ENCODE results near the gene ABCG1.

Gene ABCG1

DNA sequence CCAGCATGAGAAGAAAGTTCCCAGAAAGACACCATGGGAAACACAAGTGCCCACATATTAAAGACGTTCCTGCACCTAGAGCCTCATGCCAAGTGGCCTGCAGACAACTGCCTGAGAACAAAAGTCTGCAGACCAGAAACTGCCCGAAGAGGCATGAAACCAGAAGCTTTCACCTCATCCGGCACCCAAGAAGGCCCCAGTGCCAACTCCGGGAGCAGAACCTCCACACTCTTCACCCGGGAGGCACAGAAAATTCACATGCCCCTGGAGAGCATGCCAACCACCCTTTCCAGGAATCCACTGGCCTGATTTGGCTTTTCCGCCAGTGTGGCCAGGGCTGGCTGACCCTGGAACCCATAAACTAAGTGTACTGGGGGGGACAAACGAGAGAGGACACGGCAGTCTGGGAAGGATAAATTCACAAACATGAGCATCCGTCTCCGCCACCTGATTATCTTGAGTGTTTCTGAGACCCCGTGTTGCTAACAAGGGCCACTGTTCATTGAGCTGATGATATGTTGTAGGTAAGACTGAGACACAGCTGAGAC, 125.1 kb downstream of the ABCG1 start:
- Histone ChIP-seq H3K27me3 (ENCODE audit: control insufficient read depth in 1 of 2, insufficient read depth in 2 of 2, low read length in 2 of 2) (peaks cover 0 to 9% of the 10 kb centered on the region in 2 donors), H3K9me3 (ENCODE audit: control insufficient read depth in 2 of 2, low read length in 2 of 2) (no peaks in the 10 kb centered on the region), H3K9ac (ENCODE audit: low read length in 2 of 2) (no peak overlapping the region), H3K4me1 (ENCODE audit: control insufficient read depth, insufficient read depth, low read length) (no peaks in the 10 kb centered on the region), H3K4me3 (ENCODE audit: low read length in 2 of 2) (no peak overlapping the region), H3K27ac (ENCODE audit: low read length) (no peak overlapping the region), H3K36me3 (ENCODE audit: control insufficient read depth in 2 of 2, insufficient read depth in 2 of 2, low read length in 2 of 2) (no peaks in the 10 kb centered on the region)

DNA sequence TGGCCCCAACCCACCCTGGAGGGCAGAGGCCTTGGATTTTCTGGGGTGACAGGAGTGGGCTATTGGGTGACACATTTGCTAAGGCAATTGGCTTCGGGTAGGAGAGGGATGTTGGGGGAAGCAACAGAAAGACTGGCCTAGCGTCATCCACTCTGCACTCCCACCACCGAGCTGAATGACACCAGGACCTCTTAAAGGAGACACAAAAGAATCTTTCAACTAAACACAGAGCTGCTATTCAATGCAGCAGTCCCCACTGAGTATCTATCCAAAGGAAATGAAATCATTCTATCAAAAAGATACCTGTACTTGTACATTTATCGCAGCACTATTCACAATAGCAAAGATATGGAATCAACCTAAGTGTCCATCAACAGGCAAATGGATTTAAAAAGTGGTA, 125.7 kb downstream of the ABCG1 start:
- H3K9me3 ChIP-seq (ENCODE audit: control insufficient read depth in 2 of 2, low read length in 2 of 2), result no peaks in the 10 kb centered on the region
- no peaks in the 10 kb centered on the region for H3K36me3 ChIP-seq (ENCODE audit: control insufficient read depth in 2 of 2, insufficient read depth in 2 of 2, low read length in 2 of 2)
- peaks cover 0 to 9% of the 10 kb centered on the region in 2 donors for H3K27me3 ChIP-seq (ENCODE audit: control insufficient read depth in 1 of 2, insufficient read depth in 2 of 2, low read length in 2 of 2)
- no peaks in the 10 kb centered on the region for H3K4me1 ChIP-seq (ENCODE audit: control insufficient read depth, insufficient read depth, low read length)
- no peak overlapping the region for H3K27ac ChIP-seq (ENCODE audit: low read length)
- H3K9ac ChIP-seq (ENCODE audit: low read length in 2 of 2), result no peak overlapping the region
- no peak overlapping the region for H3K4me3 ChIP-seq (ENCODE audit: low read length in 2 of 2)

DNA sequence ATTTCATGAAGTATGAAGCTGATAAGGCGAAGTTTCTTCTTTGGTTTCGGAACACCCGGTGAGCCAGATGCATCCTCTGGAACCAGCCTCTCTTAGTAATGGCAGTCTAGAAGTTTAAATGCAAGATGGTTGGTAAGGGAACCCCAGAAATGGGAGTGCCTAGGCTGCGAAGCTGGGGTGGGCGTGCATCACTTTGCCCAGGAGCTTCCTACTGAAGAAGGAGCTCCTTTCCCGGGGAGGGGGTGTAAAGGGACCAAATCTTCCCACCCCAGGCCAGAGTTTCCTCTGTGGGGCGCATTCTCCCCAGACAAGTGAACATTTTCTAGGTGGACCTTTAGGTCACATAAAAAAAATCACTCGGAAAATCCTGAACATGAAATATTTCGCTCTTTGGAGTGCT, 127.5 kb downstream of the ABCG1 start:
- H3K36me3 ChIP-seq (ENCODE audit: control insufficient read depth in 2 of 2, insufficient read depth in 2 of 2, low read length in 2 of 2), result no peaks in the 10 kb centered on the region
- H3K9me3 ChIP-seq (ENCODE audit: control insufficient read depth in 2 of 2, low read length in 2 of 2), result no peaks in the 10 kb centered on the region
- no peak overlapping the region for H3K9ac ChIP-seq (ENCODE audit: low read length in 2 of 2)
- H3K27ac ChIP-seq (ENCODE audit: low read length), result no peak overlapping the region
- H3K27me3 ChIP-seq (ENCODE audit: control insufficient read depth in 1 of 2, insufficient read depth in 2 of 2, low read length in 2 of 2), result peaks cover 0 to 9% of the 10 kb centered on the region in 2 donors
- no peak overlapping the region for H3K4me3 ChIP-seq (ENCODE audit: low read length in 2 of 2)
- no peaks in the 10 kb centered on the region for H3K4me1 ChIP-seq (ENCODE audit: control insufficient read depth, insufficient read depth, low read length)
